GM18909 (cell line): ENCODE data around the gene BUB1B.

Experiments
- ATAC-seq: cut with Tn5 transposase; IDR thresholded peaks from one replicate; pipeline ENCODE4 v1.9.1; 2021; ENCODE audit warnings: mild to moderate bottlenecking; ENCODE audit not compliant: unreplicated experiment, poor library complexity

The BUB1B gene

DNA sequence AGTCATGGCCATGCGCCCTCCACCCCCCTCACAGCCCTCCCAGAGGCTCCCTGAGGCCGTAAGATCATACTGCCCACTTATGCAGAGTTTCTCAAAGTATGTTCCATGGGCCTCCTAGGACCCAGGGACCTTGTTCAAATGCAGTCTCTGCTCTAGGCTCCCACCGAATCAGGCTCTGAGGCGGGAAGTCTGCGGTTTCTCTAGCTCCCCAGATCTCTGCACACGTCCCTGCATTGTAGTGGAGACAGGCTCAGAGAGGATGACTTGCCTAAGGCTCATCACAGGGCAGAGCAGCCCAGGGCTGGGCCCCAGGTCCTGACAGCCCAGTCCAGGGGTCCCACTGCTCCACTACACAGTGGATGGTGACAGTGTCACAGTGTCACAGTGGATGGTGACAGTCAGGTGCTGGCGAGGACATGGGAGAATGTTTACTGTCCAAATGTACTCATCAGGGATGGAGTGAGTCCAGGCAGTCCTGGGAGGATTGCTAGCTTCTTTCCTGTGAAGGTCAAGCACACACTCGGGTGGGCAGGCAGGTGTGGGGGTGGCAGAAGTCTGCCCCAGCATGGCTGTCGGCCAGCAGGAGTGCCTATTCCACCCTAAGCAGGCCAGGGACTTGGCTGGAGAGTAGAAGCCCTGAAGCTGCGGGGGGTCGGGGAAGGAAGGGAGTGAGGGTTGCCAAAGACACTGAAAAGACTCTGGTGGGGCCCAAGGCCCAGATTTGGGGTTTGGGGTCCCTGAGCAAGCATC lies 109.6 kb downstream of the BUB1B start:
- no peak for ATAC-seq
